HepG2 (cell line): ENCODE measurements around the gene PPP1CC. TPM values are rescaled to one million over a fixed set of nuclear protein-coding genes. Genes with fewer than 3 reads are reported as not detected.

Experiments used
- ARID2 ChIP-seq: sonication (generic); formaldehyde crosslinking; IDR thresholded peaks from 2 replicates; pipeline ENCODE4 v1.8.1; 2022; ENCODE audit warnings: mild to moderate bottlenecking, missing genetic modification reagents, borderline replicate concordance
- GABPB1 ChIP-seq: IDR thresholded peaks from 2 replicates; pipeline ENCODE4 v1.6.1; 2016; ENCODE audit warnings: mild to moderate bottlenecking, missing genetic modification reagents, moderate library complexity, missing compliant biosample characterization
- ISX ChIP-seq: sonication (generic); formaldehyde crosslinking; conservative IDR thresholded peaks from 2 replicates; pipeline ENCODE4 v1.5.0; 2020; ENCODE audit warnings: missing genetic modification reagents
- NRL ChIP-seq: sonication (generic); formaldehyde crosslinking; IDR thresholded peaks from 2 replicates; pipeline ENCODE4 v1.5.0; 2020; ENCODE audit warnings: missing genetic modification reagents, mild to moderate bottlenecking, moderate library complexity, borderline replicate concordance
- REXO4 ChIP-seq: sonication (generic); formaldehyde crosslinking; IDR thresholded peaks from 2 replicates; pipeline ENCODE4 v1.8.0; 2022; ENCODE audit warnings: missing genetic modification reagents, mild to moderate bottlenecking, borderline replicate concordance
- SAFB2 ChIP-seq: sonication (generic); formaldehyde crosslinking; IDR thresholded peaks from 2 replicates; pipeline ENCODE4 v1.5.1; 2020; ENCODE audit warnings: missing genetic modification reagents, low read depth, mild to moderate bottlenecking, borderline replicate concordance
- SIN3A ChIP-seq: IDR thresholded peaks from 2 replicates; pipeline ENCODE4 v1.6.1; 2011; ENCODE audit warnings: low read depth, mild to moderate bottlenecking, control low read depth, low read length, borderline replicate concordance
- ZBTB21 ChIP-seq: sonication (generic); formaldehyde crosslinking; IDR thresholded peaks from 2 replicates; pipeline ENCODE4 v1.4.0; 2020; ENCODE audit warnings: missing genetic modification reagents
- ZNF121 ChIP-seq: sonication (generic); formaldehyde crosslinking; IDR thresholded peaks from 2 replicates; pipeline ENCODE4 v1.5.0; 2020; ENCODE audit warnings: mild to moderate bottlenecking, missing genetic modification reagents
- ZNF230 ChIP-seq: sonication (generic); formaldehyde crosslinking; IDR thresholded peaks from 2 replicates; pipeline ENCODE4 v1.4.0; 2020; ENCODE audit warnings: mild to moderate bottlenecking, missing genetic modification reagents
- ZNF317 ChIP-seq: sonication (generic); formaldehyde crosslinking; IDR thresholded peaks from 2 replicates; pipeline ENCODE4 v1.5.0; 2020; ENCODE audit warnings: mild to moderate bottlenecking, missing genetic modification reagents
- ZNF598 ChIP-seq: sonication (generic); formaldehyde crosslinking; IDR thresholded peaks from 2 replicates; pipeline ENCODE4 v1.5.1; 2020; ENCODE audit warnings: mild to moderate bottlenecking, missing genetic modification reagents, borderline replicate concordance
- ZNF619 ChIP-seq: sonication (generic); formaldehyde crosslinking; IDR thresholded peaks from 2 replicates; pipeline ENCODE4 v1.4.0; 2020; ENCODE audit warnings: mild to moderate bottlenecking, missing genetic modification reagents
- ZNF670 ChIP-seq: sonication (generic); formaldehyde crosslinking; IDR thresholded peaks from 2 replicates; pipeline ENCODE4 v1.8.0; 2022; ENCODE audit warnings: mild to moderate bottlenecking, missing genetic modification reagents, borderline replicate concordance
- ZNF768 ChIP-seq: sonication (generic); formaldehyde crosslinking; IDR thresholded peaks from 2 replicates; pipeline ENCODE4 v1.4.0; 2020; ENCODE audit warnings: missing genetic modification reagents
- ZNF777 ChIP-seq: sonication (generic); formaldehyde crosslinking; IDR thresholded peaks from 2 replicates; pipeline ENCODE4 v1.4.0; 2020; ENCODE audit warnings: missing genetic modification reagents
- polyA plus RNA-seq, 8 experiments: library from polyadenylated mRNA; depleted of rRNA in 3 of 8; stranded (reverse) in 7 of 8; unstranded in 1 of 8; fragments of >200 nt; fragmentation: Illumina TruSeq in 4 of 8; extraction: Trizol in 4 of 8; gene quantifications; 2 replicates each; pipeline versions ENCODE4 v1.2.1 to v1.2.3, GENCODE V29; 2011 to 2016; ENCODE audit warnings: low read depth in 4 of 8, missing spikeins in 1 of 8, mixed read lengths in 1 of 8; ENCODE audit not compliant: insufficient read depth in 1 of 8
- total RNA-seq, 5 experiments: library from RNA; depleted of rRNA; stranded (reverse); fragments of >200 nt; fragmentation: Illumina TruSeq; extraction: Trizol; gene quantifications; 2 replicates each; pipeline ENCODE4 v1.2.3, GENCODE V29; 2016; ENCODE audit warnings: low read depth in 1 of 5
- TF ChIP-seq, protein P1 (sequence below): sonication (generic); formaldehyde crosslinking; IDR thresholded peaks from 2 replicates; pipeline ENCODE4 v1.8.1; 2023; ENCODE audit warnings: mild to moderate bottlenecking, moderate library complexity, missing genetic modification reagents

Gene PPP1CC
- total and polyA plus RNA-seq, 2 of the 13 experiments (the other 11 are each of a cell fraction or from before 2014, with no cell fraction given): 178 to 187 TPM

DNA sequence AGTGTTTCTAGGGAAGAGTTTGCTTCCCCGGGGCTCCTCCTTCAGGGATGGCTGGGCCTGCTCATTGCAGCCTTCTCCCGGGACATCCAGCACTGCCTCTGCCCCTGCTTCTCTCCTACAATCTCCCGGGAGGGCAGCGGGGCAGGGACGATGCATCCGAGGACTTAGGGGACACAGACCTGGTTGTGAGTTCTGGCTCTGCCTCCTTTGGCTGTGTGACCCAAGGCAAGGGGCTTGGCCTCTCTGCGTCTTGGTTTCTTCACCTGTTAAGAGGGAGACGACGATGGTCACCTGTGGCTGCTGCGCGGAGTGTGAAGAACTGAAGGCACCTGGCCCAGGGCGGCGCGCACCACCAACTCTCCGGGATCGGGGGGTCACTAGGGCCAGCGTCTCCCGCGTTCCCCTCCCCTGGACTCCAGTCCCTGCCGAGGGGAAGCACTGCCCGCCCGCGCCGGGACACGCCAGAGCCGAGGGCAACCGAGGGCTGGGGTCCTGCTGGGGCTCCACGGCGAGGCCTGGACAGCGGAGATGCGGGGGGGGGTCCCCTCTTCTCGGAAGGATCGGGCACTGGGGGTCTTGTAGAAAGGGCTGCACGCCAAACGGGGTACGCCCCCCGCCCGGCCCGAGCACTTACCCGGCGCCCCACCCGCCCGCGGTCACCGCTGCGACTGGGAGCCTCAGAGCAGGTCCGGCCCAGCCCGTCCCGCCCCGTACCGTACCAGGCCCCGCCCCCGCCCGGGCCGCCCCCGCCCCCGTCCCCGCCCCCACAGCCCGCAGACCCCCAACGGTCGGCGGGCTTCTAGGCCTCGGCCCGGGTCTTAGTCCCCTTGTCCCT is 54.0 kb downstream of the PPP1CC start, which contains the start of gene HVCN1 (continued):
- TF ChIP-seq ZNF598 (CRISPR knock-in tag): no peak
- no peak for TF ChIP-seq SAFB2 (CRISPR knock-in tag)
- no peak for TF ChIP-seq ZNF777 (CRISPR knock-in tag)
- 0 out of 2 replicates have a peak, but pooled peaks have one; percentile 21 for TF ChIP-seq NRL (CRISPR knock-in tag)
- no peak for TF ChIP-seq ZNF670
- no peak for TF ChIP-seq REXO4 (CRISPR knock-in tag)
- no peak for TF ChIP-seq ZNF230 (CRISPR knock-in tag)
- TF ChIP-seq ZBTB21 (CRISPR knock-in tag): no peak
- TF ChIP-seq ZNF317 (CRISPR knock-in tag): no peak
- TF ChIP-seq SIN3A: no peak
- 0 out of 2 replicates have a peak, but pooled peaks have one; percentile 3 for TF ChIP-seq ARID2
- TF ChIP-seq ZNF619 (CRISPR knock-in tag): no peak
- no peak for TF ChIP-seq ISX (CRISPR knock-in tag)
- TF ChIP-seq, protein P1, sequence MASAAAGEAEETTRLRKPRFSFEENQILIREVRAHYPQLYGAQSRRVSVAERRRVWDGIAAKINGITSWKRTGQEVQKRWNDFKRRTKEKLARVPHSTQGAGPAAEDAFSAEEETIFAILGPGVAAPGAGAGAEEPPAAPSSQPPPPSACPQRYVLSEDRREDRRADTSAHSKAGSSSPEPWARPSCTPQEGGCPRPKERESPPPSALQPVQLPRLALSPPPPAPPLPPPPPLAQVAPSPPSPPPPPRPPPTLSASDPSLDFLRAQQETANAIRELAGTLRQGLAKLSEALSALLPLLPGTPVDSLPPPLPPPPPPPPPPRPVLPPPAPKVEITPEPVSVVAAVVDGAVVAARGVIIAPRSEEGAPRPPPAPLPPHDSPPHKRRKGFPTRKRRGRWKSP (CRISPR knock-in tag): no peak
- peak; percentile 93 for TF ChIP-seq ZNF768 (CRISPR knock-in tag)
- no peak for TF ChIP-seq ZNF121 (CRISPR knock-in tag)
- peak; percentile 5; the same call in 1 of the 2 replicates for TF ChIP-seq GABPB1 (CRISPR knock-in tag)
